AG04450 (cell line): ENCODE results near the gene SCAF4. TPM values are rescaled to one million over a fixed set of nuclear protein-coding genes. Genes with fewer than 3 reads are reported as not detected.

Source experiments
- CTCF ChIA-PET: fragments of 300-600, 350-600 bp; formaldehyde crosslinking; extraction: SDS; loops from one replicate; lab custom pipeline; 2022; ENCODE audit warnings: antibody characterized with exemption, inconsistent platforms; lab: Charles Lee
- POLR2A ChIA-PET: fragments of 350-600 bp; formaldehyde crosslinking; extraction: SDS; loops from one replicate; lab custom pipeline; 2021; ENCODE audit warnings: antibody characterized with exemption, inconsistent platforms; lab: Yijun Ruan, JAX
- DNase-seq: peaks from one replicate; pipeline ENCODE4 v3.0.0-alpha.2; 2011; ENCODE audit warnings: low read depth, low spot score
- H3K27ac ChIP-seq: one replicate; pipeline ENCODE4 v1.5.1; 2012; ENCODE audit warnings: low read depth, low read length, control low read depth
- H3K27me3 ChIP-seq: one replicate; pipeline ENCODE4 v1.6.0; 2012; ENCODE audit warnings: low read length; ENCODE audit not compliant: control insufficient read depth, insufficient read depth
- H3K4me3 ChIP-seq: 2 replicates; pipeline ENCODE4 v1.5.1; 2011; ENCODE audit warnings: mild to moderate bottlenecking, low read depth, low read length, control low read depth
- H3K9me3 ChIP-seq: 2 replicates; pipeline ENCODE4 v1.5.1; 2012; ENCODE audit warnings: low read length; ENCODE audit not compliant: control insufficient read depth, insufficient read depth
- polyA plus RNA-seq: library from polyadenylated mRNA; depleted of rRNA; stranded (reverse); fragments of >200 nt; gene quantifications from 2 replicates; pipeline ENCODE4 v1.2.3, GENCODE V29; 2011
- TF ChIP-seq, protein P1 (sequence below): IDR thresholded peaks from 2 replicates; pipeline ENCODE4 v1.5.1; 2011; ENCODE audit warnings: low read depth, low read length, control low read depth, inconsistent platforms

The SCAF4 gene
- polyA plus RNA-seq, 1 experiment = 6.3 TPM

GRCh38 chr21:31714741-31715365, 17.1 kb downstream of the SCAF4 start:
- H3K9me3 ChIP-seq = no peaks in the 10 kb centered on the region
- CTCF ChIA-PET = interaction anchor here (1.0 kb wide), 1 partner anchor 543 kb away, joined by 3 read pairs; no protein-coding TSS in a partner anchor
- POLR2A ChIA-PET = no interaction called here
- no peak for DNase-seq
- TF ChIP-seq, protein P1, sequence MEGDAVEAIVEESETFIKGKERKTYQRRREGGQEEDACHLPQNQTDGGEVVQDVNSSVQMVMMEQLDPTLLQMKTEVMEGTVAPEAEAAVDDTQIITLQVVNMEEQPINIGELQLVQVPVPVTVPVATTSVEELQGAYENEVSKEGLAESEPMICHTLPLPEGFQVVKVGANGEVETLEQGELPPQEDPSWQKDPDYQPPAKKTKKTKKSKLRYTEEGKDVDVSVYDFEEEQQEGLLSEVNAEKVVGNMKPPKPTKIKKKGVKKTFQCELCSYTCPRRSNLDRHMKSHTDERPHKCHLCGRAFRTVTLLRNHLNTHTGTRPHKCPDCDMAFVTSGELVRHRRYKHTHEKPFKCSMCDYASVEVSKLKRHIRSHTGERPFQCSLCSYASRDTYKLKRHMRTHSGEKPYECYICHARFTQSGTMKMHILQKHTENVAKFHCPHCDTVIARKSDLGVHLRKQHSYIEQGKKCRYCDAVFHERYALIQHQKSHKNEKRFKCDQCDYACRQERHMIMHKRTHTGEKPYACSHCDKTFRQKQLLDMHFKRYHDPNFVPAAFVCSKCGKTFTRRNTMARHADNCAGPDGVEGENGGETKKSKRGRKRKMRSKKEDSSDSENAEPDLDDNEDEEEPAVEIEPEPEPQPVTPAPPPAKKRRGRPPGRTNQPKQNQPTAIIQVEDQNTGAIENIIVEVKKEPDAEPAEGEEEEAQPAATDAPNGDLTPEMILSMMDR = no peak
- no peaks in the 10 kb centered on the region for H3K27me3 ChIP-seq
- no peak overlapping the region for H3K4me3 ChIP-seq
- no peak overlapping the region for H3K27ac ChIP-seq

GRCh38 chr21:31713973-31714740, 17.8 kb downstream of the SCAF4 start:
- ChIA-PET POLR2A (no interaction called here), CTCF (no interaction called here)
- TF ChIP-seq, protein P1 = no peak
- no peaks in the 10 kb centered on the region for H3K9me3 ChIP-seq
- DNase-seq = no peak
- no peak overlapping the region for H3K27ac ChIP-seq
- no peaks in the 10 kb centered on the region for H3K27me3 ChIP-seq
- no peak overlapping the region for H3K4me3 ChIP-seq

GRCh38 chr21:31713115-31713514, 18.8 kb downstream of the SCAF4 start:
- ChIA-PET POLR2A (no interaction called here), CTCF (no interaction called here)
- TF ChIP-seq, protein P1 = no peak
- no peaks in the 10 kb centered on the region for H3K27me3 ChIP-seq
- no peak overlapping the region for H3K27ac ChIP-seq
- H3K4me3 ChIP-seq = no peak overlapping the region
- no peak for DNase-seq
- no peaks in the 10 kb centered on the region for H3K9me3 ChIP-seq

DNA sequence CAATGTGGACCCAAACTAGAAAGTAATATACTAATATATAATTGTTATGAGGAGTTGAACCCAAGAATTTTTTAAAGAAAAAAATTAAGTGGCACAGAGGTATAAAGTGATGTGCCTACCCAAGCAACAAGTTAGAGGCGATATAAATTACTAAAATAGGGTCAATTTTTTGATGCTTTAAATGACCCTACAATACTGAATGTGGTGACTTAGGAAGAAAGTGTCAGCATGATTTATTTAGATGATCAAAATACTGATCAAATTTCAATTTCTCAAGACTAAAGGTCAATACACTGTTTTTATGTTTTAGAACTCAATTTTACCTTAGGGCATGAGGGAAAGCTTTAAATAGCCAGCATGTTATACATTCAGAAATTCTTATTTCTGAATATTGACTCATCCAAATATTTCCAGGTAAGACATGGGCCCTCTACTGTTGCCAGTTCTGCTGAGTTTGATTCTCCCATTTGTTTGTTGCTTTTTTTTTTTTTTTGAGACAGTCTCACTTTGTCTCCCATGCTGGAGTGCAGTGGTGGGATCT, 20.1 kb downstream of the SCAF4 start:
- TF ChIP-seq, protein P1 = no peak
- POLR2A ChIA-PET = no interaction called here
- Histone ChIP-seq H3K27me3 (no peaks in the 10 kb centered on the region), H3K9me3 (no peaks in the 10 kb centered on the region), H3K27ac (no peak overlapping the region), H3K4me3 (no peak overlapping the region)
- no peak for DNase-seq
- CTCF ChIA-PET = interaction anchor here (0.7 kb wide), 1 partner anchor 901 kb away, joined by 5 read pairs; no protein-coding TSS in a partner anchor

GRCh38 chr21:31711326-31711725, 20.6 kb downstream of the SCAF4 start:
- TF ChIP-seq, protein P1 = no peak
- Histone ChIP-seq H3K9me3 (no peaks in the 10 kb centered on the region), H3K4me3 (no peak overlapping the region), H3K27me3 (no peaks in the 10 kb centered on the region), H3K27ac (no peak overlapping the region)
- POLR2A ChIA-PET = no interaction called here
- DNase-seq = no peak
- CTCF ChIA-PET = no interaction called here
